PC-9 (cell line): Measurements from ENCODE around the gene CPVL. TPM values are rescaled to one million over a fixed set of nuclear protein-coding genes. Genes with fewer than 3 reads are reported as not detected.

Source experiments
- BruUV-seq: library from RNA; stranded (reverse); fragments of 400-500 nt; replicated peaks from 2 replicates; lab custom pipeline; 2021; lab: Mats Ljungman, UMichigan
- CTCF ChIA-PET: fragments of 300-600 bp; sonication (Branson Sonifier 250); formaldehyde crosslinking; loops from one replicate; lab custom pipeline; 2022; ENCODE audit warnings: antibody characterized with exemption; lab: Charles Lee
- POLR2A ChIA-PET: fragments of 300-600 bp; sonication (Branson Sonifier 250); formaldehyde crosslinking; loops from one replicate; lab custom pipeline; 2022; ENCODE audit warnings: antibody characterized with exemption; ENCODE audit not compliant: unreplicated experiment; lab: Charles Lee
- DNase-seq, 2 experiments: peaks; one replicate each; pipeline versions ENCODE4 v3.0.0 to v3.0.0-alpha.2; 2015 to 2022; ENCODE audit warnings: mixed read lengths in 1 of 2
- H2AFZ ChIP-seq: fragments of 200-600 bp; sonication (generic); 2 replicates; pipeline ENCODE4 v1.8.1; 2017; ENCODE audit warnings: antibody characterized with exemption
- H3F3A ChIP-seq: fragments of 200-600 bp; sonication (generic); 2 replicates; pipeline ENCODE4 v1.8.1; 2017; ENCODE audit warnings: antibody characterized with exemption, mild to moderate bottlenecking, low read depth; ENCODE audit not compliant: insufficient read depth
- H3K27ac ChIP-seq: fragments of 200-600 bp; sonication (generic); 2 replicates; pipeline ENCODE4 v1.6.1; 2016; ENCODE audit warnings: mixed run types
- H3K27me3 ChIP-seq: fragments of 200-600 bp; sonication (generic); 2 replicates; pipeline ENCODE4 v1.6.1; 2016; ENCODE audit warnings: low read depth, mixed run types; ENCODE audit not compliant: insufficient read depth
- H3K36me3 ChIP-seq: fragments of 200-600 bp; sonication (generic); 2 replicates; pipeline ENCODE4 v1.6.1; 2016; ENCODE audit warnings: low read depth, mixed run types
- H3K4me1 ChIP-seq: fragments of 200-600 bp; sonication (generic); replicated peaks from 2 replicates; pipeline ENCODE4 v1.6.1; 2016; ENCODE audit warnings: mixed run types; ENCODE audit not compliant: insufficient read depth
- H3K4me2 ChIP-seq: fragments of 200-600 bp; sonication (generic); 2 replicates; pipeline ENCODE4 v1.6.1; 2017; ENCODE audit warnings: mixed run types
- H3K4me3 ChIP-seq: fragments of 200-600 bp; sonication (generic); 2 replicates; pipeline ENCODE4 v1.6.1; 2016; ENCODE audit warnings: mixed run types
- H3K79me2 ChIP-seq: fragments of 200-600 bp; sonication (generic); 2 replicates; pipeline ENCODE4 v1.6.1; 2017; ENCODE audit warnings: low read depth, mixed run types
- H3K9me2 ChIP-seq: fragments of 200-600 bp; sonication (generic); 2 replicates; pipeline ENCODE4 v1.8.1; 2017; ENCODE audit warnings: mild to moderate bottlenecking; ENCODE audit not compliant: insufficient read depth
- H3K9me3 ChIP-seq: fragments of 200-600 bp; sonication (generic); 2 replicates; pipeline ENCODE4 v1.8.1; 2016; ENCODE audit warnings: low read depth; ENCODE audit not compliant: insufficient read depth
- H4K20me1 ChIP-seq: fragments of 200-600 bp; sonication (generic); 2 replicates; pipeline ENCODE4 v1.8.1; 2017; ENCODE audit not compliant: insufficient read depth
- EZH2 ChIP-seq: fragments of 200-600 bp; sonication (generic); IDR thresholded peaks from 2 replicates; pipeline ENCODE4 v1.8.0; 2017; ENCODE audit warnings: antibody characterized with exemption, low read depth
- intact Hi-C: fragments of 100-400 bp; cut with micrococcal nuclease; formaldehyde crosslinking; loops from one replicate; pipeline ENCODE4 v1.10.0; 2022; ENCODE audit not compliant: unreplicated experiment
- total RNA-seq: library from RNA; stranded (reverse); gene quantifications from 2 replicates; pipeline ENCODE4 v1.2.3, GENCODE V29; 2021
- TF ChIP-seq, protein P1 (sequence below): fragments of 200-600 bp; sonication (generic); conservative IDR thresholded peaks from 2 replicates; pipeline ENCODE4 v1.6.1; 2017; ENCODE audit warnings: mixed run types, antibody characterized with exemption, mild to moderate bottlenecking, moderate library complexity

Gene CPVL
- total RNA-seq, 1 experiment from 2014 or later: not detected

DNA sequence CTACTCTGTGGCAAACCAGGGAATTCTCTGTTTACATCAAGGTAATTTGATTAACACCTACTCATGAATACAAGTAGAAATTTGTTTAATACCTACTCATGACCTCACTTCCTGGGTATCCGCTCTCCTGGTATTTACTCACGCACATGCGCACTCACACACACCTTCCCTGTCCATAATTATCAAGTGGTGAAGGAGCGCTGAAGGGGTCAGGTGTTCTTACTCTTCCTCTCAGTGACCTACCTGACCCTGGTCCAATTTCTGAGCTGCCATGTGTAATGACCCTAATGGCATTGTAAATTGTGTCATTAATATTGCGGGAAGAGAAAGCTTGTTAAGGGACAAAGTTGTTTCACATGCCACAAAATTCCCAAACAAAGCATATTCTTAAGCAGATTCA lies 146.9 kb downstream of the CPVL start:
- POLR2A ChIA-PET: no interaction called here
- Histone ChIP-seq H3K9me3 (no peaks in the 10 kb centered on the region), H3K36me3 (no peaks in the 10 kb centered on the region), H3K4me3 (no peak overlapping the region), H3K79me2 (no peaks in the 10 kb centered on the region), H3K27ac (no peak overlapping the region), H3K4me2 (no peak overlapping the region), H4K20me1 (no peaks in the 10 kb centered on the region), H2AFZ (no peak overlapping the region), H3F3A (no peaks in the 10 kb centered on the region), H3K4me1 (no peaks in the 10 kb centered on the region), H3K9me2 (no peaks in the 10 kb centered on the region), H3K27me3 (no peaks in the 10 kb centered on the region)
- no peak for DNase-seq
- no TSS peak for BruUV-seq
- TF ChIP-seq, protein P1, sequence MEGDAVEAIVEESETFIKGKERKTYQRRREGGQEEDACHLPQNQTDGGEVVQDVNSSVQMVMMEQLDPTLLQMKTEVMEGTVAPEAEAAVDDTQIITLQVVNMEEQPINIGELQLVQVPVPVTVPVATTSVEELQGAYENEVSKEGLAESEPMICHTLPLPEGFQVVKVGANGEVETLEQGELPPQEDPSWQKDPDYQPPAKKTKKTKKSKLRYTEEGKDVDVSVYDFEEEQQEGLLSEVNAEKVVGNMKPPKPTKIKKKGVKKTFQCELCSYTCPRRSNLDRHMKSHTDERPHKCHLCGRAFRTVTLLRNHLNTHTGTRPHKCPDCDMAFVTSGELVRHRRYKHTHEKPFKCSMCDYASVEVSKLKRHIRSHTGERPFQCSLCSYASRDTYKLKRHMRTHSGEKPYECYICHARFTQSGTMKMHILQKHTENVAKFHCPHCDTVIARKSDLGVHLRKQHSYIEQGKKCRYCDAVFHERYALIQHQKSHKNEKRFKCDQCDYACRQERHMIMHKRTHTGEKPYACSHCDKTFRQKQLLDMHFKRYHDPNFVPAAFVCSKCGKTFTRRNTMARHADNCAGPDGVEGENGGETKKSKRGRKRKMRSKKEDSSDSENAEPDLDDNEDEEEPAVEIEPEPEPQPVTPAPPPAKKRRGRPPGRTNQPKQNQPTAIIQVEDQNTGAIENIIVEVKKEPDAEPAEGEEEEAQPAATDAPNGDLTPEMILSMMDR: no peak
- TF ChIP-seq EZH2: no peak
- intact Hi-C loops: no loop called here
- CTCF ChIA-PET: no interaction called here

DNA sequence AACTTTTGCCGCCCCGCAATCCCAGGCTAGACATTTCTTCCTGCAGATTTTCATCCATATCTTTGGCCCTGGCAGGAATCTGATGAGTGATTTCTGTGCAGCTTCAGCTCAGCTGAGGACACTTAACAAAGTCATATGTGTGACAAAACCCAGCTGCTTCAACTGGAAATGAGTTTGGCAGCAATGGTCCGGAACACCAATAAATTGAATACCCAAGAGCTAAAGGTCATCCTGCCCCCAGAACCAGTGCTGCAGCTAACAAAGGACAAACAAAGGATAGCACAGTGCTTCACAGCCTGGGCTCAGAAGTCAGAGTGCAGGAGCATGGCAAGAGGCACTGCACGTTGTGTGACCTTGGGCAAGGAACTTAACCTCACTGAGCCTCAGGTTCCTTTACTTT lies 148.2 kb downstream of the CPVL start:
- TF ChIP-seq, protein P1: no peak
- no peaks in the 10 kb centered on the region for H3K4me1 ChIP-seq
- BruUV-seq: no TSS peak
- no peaks in the 10 kb centered on the region for H3K9me2 ChIP-seq
- POLR2A ChIA-PET: no interaction called here
- intact Hi-C loops: no loop called here
- H2AFZ ChIP-seq: no peak overlapping the region
- H3K36me3 ChIP-seq: no peaks in the 10 kb centered on the region
- no peaks in the 10 kb centered on the region for H3K79me2 ChIP-seq
- CTCF ChIA-PET: no interaction called here
- H3K27ac ChIP-seq: no peak overlapping the region
- H3F3A ChIP-seq: no peaks in the 10 kb centered on the region
- H3K27me3 ChIP-seq: no peaks in the 10 kb centered on the region
- no peaks in the 10 kb centered on the region for H3K9me3 ChIP-seq
- H3K4me2 ChIP-seq: no peak overlapping the region
- no peak overlapping the region for H3K4me3 ChIP-seq
- DNase-seq: no peak
- no peaks in the 10 kb centered on the region for H4K20me1 ChIP-seq

DNA sequence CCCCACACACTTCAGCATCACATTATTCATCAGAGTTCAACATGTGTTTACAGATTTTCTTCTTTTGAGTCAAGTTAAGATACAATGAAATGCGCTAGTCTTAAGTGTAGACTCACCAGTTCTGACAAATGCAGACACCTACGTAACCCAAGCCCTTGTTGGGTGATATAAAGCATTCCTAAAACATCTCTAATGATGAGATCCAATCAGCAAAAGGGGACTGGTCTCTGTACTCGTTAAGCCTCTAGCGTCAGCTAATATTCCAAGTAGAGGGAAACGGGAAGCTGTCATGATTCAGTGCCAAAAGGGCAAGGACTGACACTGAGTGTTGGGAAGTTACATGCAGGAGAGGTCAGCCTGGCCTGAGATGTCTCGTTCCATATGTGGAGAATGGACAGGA lies 149.5 kb downstream of the CPVL start:
- no peak overlapping the region for H3K27ac ChIP-seq
- no peaks in the 10 kb centered on the region for H3K9me3 ChIP-seq
- no peaks in the 10 kb centered on the region for H3K4me1 ChIP-seq
- H3K79me2 ChIP-seq: no peaks in the 10 kb centered on the region
- H2AFZ ChIP-seq: no peak overlapping the region
- ChIA-PET CTCF (no interaction called here), POLR2A (no interaction called here)
- no peak for DNase-seq
- TF ChIP-seq EZH2: no peak
- TF ChIP-seq, protein P1: no peak
- H3K9me2 ChIP-seq: no peaks in the 10 kb centered on the region
- no peaks in the 10 kb centered on the region for H3K36me3 ChIP-seq
- H3K4me3 ChIP-seq: no peak overlapping the region
- no peaks in the 10 kb centered on the region for H3F3A ChIP-seq
- BruUV-seq: no TSS peak
- no peak overlapping the region for H3K4me2 ChIP-seq
- no peaks in the 10 kb centered on the region for H3K27me3 ChIP-seq
- intact Hi-C loops: no loop called here
- no peaks in the 10 kb centered on the region for H4K20me1 ChIP-seq
